GM21825 (cell line): ENCODE data around the gene TM2D1.
"Not testable (repeated sequence)": the region's sequence is repeated elsewhere in the genome, so short reads cannot be mapped to it uniquely, and the experiment has no call there.

Experiments used
- ATAC-seq: cut with Tn5 transposase; IDR thresholded peaks from one replicate; pipeline ENCODE4 v1.9.1; 2021; ENCODE audit warnings: mild to moderate bottlenecking, moderate library complexity; ENCODE audit not compliant: unreplicated experiment

Gene TM2D1

GRCh38 chr1:61724813-61725694, at the start of gene TM2D1:
Gene TM2D1, minus strand, starts transcription at chr1:61725141. Its CDS starts 21 bp downstream, at chr1:61725120.
- peak; percentile 100 for ATAC-seq

- ATAC-seq = no peak
Measured at GRCh38 chr1:61770131-61770530, 45.2 kb upstream of the TM2D1 start.

GRCh38 chr1:61757950-61758349, 33.0 kb upstream of the TM2D1 start:
- ATAC-seq = no peak

GRCh38 chr1:61756773-61757172, 31.8 kb upstream of the TM2D1 start:
- ATAC-seq = no peak

GRCh38 chr1:61754545-61754944, 29.6 kb upstream of the TM2D1 start:
- no peak for ATAC-seq

- ATAC-seq = no peak
Measured at GRCh38 chr1:61753998-61754508, 29.1 kb upstream of the TM2D1 start.

- no peak for ATAC-seq
Measured at GRCh38 chr1:61752921-61753389, 28.0 kb upstream of the TM2D1 start.

GRCh38 chr1:61749574-61749973, 24.6 kb upstream of the TM2D1 start:
- no peak for ATAC-seq

GRCh38 chr1:61748566-61748965, 23.6 kb upstream of the TM2D1 start:
- no peak for ATAC-seq

- no peak for ATAC-seq
Measured at GRCh38 chr1:61746813-61747212, 21.9 kb upstream of the TM2D1 start.

GRCh38 chr1:61743716-61744580, 19.0 kb upstream of the TM2D1 start:
- no peak for ATAC-seq

GRCh38 chr1:61743431-61743705, 18.4 kb upstream of the TM2D1 start:
- no peak for ATAC-seq

GRCh38 chr1:61742620-61743430, 17.9 kb upstream of the TM2D1 start:
- ATAC-seq = peak; percentile 54

GRCh38 chr1:61741711-61742619, 17.0 kb upstream of the TM2D1 start, which contains the start of gene PATJ:
Gene PATJ, plus strand, starts transcription at chr1:61742480. Its CDS starts 20,413 bp downstream, at chr1:61762893.
- peak; percentile 87 for ATAC-seq

GRCh38 chr1:61740751-61741700, 16.1 kb upstream of the TM2D1 start:
- no peak for ATAC-seq

GRCh38 chr1:61732726-61733125, 7.8 kb upstream of the TM2D1 start:
- no peak for ATAC-seq

- ATAC-seq = not testable (repeated sequence)
Measured at GRCh38 chr1:61730679-61731078, 5.7 kb upstream of the TM2D1 start.

GRCh38 chr1:61727544-61727943, 2.6 kb upstream of the TM2D1 start:
- no peak for ATAC-seq

GRCh38 chr1:61724506-61724812, 482 bp downstream of the TM2D1 start:
- no peak for ATAC-seq
